Transverse colon (tissue), 3 donors: Measurements from ENCODE around the gene SCG3.

Experiments used
- EP300 ChIP-seq: sonication (generic); formaldehyde crosslinking; IDR thresholded peaks from one replicate; pipeline ENCODE4 v1.6.1; 2017; ENCODE audit warnings: antibody characterized with exemption, low read depth
- POLR2A ChIP-seq: fragments of 450-650 bp; IDR thresholded peaks from one replicate; pipeline ENCODE4 v1.6.1; 2016; ENCODE audit warnings: antibody characterized with exemption, mild to moderate bottlenecking, moderate library complexity
- TF ChIP-seq, protein P1 (sequence below), 5 experiments: fragments of 200-600 bp in 3 of 5; fragments of 450-650 bp in 2 of 5; sonication (generic) in 3 of 5; IDR thresholded peaks; 1 replicate in 2 of 5; 2 replicates in 3 of 5; pipeline ENCODE4 v1.5.1; 2016 to 2017; ENCODE audit warnings: antibody characterized with exemption in 5 of 5, inconsistent platforms in 3 of 5, mild to moderate bottlenecking in 2 of 5, moderate library complexity in 1 of 5

DNA sequence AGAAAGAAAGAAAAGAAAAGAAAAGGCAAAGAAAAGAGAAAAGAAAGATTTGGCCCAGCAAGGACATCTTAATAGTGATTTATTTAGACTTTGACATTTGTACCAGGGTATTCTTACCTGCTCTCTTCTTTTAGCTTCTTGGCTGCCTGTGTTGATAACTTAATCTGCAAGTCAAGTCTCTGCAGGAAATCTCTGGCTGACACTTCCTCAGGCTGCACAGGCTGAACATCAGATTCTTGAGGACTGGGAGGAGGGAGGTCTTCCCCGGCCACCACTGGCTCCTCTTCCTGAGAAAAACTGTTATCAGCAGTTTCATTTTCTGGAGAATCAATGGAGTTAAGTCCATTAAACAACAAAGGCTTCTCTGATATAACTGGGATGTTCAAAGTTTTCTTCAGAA, 43.4 kb downstream of the SCG3 start:
- TF ChIP-seq, protein P1, sequence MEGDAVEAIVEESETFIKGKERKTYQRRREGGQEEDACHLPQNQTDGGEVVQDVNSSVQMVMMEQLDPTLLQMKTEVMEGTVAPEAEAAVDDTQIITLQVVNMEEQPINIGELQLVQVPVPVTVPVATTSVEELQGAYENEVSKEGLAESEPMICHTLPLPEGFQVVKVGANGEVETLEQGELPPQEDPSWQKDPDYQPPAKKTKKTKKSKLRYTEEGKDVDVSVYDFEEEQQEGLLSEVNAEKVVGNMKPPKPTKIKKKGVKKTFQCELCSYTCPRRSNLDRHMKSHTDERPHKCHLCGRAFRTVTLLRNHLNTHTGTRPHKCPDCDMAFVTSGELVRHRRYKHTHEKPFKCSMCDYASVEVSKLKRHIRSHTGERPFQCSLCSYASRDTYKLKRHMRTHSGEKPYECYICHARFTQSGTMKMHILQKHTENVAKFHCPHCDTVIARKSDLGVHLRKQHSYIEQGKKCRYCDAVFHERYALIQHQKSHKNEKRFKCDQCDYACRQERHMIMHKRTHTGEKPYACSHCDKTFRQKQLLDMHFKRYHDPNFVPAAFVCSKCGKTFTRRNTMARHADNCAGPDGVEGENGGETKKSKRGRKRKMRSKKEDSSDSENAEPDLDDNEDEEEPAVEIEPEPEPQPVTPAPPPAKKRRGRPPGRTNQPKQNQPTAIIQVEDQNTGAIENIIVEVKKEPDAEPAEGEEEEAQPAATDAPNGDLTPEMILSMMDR (IDR thresholded peaks at IDR 0.05): no peak
- TF ChIP-seq EP300 (no peak), POLR2A (no peak)
